HEK293 (cell line): ENCODE data around the gene IDH1.
A peak's percentile ranks its signal among the peaks of the same experiment; 100 is the strongest.

Experiments used
- CTCF ChIA-PET: fragments of 350-600 bp; formaldehyde crosslinking; extraction: SDS; loops from one replicate; lab custom pipeline; 2021; ENCODE audit warnings: antibody characterized with exemption; lab: Yijun Ruan, JAX
- POLR2A ChIA-PET: fragments of 300-600 bp; formaldehyde crosslinking; extraction: SDS; loops from one replicate; lab custom pipeline; 2020; ENCODE audit warnings: antibody characterized with exemption, inconsistent platforms; lab: Yijun Ruan, JAX
- H3K27ac ChIP-seq: fragments of 200-500 bp; sonication (Bioruptor generic); 2 replicates; pipeline ENCODE4 v1.5.1; 2014; ENCODE audit warnings: low read depth, low read length, control low read depth, inconsistent platforms; ENCODE audit errors: extremely low read depth
- H3K36me3 ChIP-seq, 2 experiments: fragments of 200-500 bp in 1 of 2; sonication (Bioruptor generic) in 1 of 2; 1 replicate in 1 of 2; 2 replicates in 1 of 2; pipeline ENCODE4 v1.5.1; 2014 to 2017; ENCODE audit warnings: inconsistent platforms in 2 of 2, low read length in 2 of 2; ENCODE audit not compliant: control insufficient read depth in 2 of 2, insufficient read depth in 1 of 2
- H3K4me1 ChIP-seq: fragments of 200-500 bp; sonication (Bioruptor generic); 2 replicates; pipeline ENCODE4 v1.5.1; 2014; ENCODE audit warnings: mild to moderate bottlenecking, low read length, inconsistent platforms; ENCODE audit not compliant: control insufficient read depth, insufficient read depth
- H3K4me3 ChIP-seq: 2 replicates; pipeline ENCODE4 v1.5.1; 2011; ENCODE audit warnings: low read depth, mild to moderate bottlenecking, control low read depth, low read length, moderate library complexity
- H3K9me3 ChIP-seq: fragments of 200-500 bp; sonication (Bioruptor generic); 2 replicates; pipeline ENCODE4 v1.5.1; 2014; ENCODE audit warnings: low read depth, low read length, inconsistent platforms; ENCODE audit not compliant: control insufficient read depth, insufficient read depth
- BCL11B ChIP-seq: fragments of 450-650 bp; formaldehyde crosslinking; IDR thresholded peaks from 2 replicates; pipeline ENCODE4 v1.5.1; 2016; ENCODE audit warnings: low read depth, missing biosample characterization, missing genetic modification characterization
- EGR2 ChIP-seq: fragments of 450-650 bp; formaldehyde crosslinking; IDR thresholded peaks from 2 replicates; pipeline ENCODE4 v1.5.1; 2016; ENCODE audit warnings: low read depth, missing biosample characterization, missing genetic modification characterization
- GLIS2 ChIP-seq: fragments of 450-650 bp; formaldehyde crosslinking; IDR thresholded peaks from 2 replicates; pipeline ENCODE4 v1.5.1; 2016; ENCODE audit warnings: missing biosample characterization, missing genetic modification characterization
- KLF16 ChIP-seq: fragments of 450-650 bp; formaldehyde crosslinking; IDR thresholded peaks from 2 replicates; pipeline ENCODE4 v1.5.1; 2017; ENCODE audit warnings: missing biosample characterization, missing genetic modification characterization
- KLF9 ChIP-seq: fragments of 450-650 bp; formaldehyde crosslinking; IDR thresholded peaks from 2 replicates; pipeline ENCODE4 v1.5.1; 2016; ENCODE audit warnings: missing biosample characterization, missing genetic modification characterization, low read depth
- SCRT2 ChIP-seq: fragments of 450-650 bp; formaldehyde crosslinking; IDR thresholded peaks from 2 replicates; pipeline ENCODE4 v1.5.1; 2016; ENCODE audit warnings: missing biosample characterization, missing genetic modification characterization
- SP3 ChIP-seq: fragments of 450-650 bp; formaldehyde crosslinking; IDR thresholded peaks from 2 replicates; pipeline ENCODE4 v1.5.1; 2016; ENCODE audit warnings: missing biosample characterization, missing genetic modification characterization
- SP7 ChIP-seq: fragments of 450-650 bp; formaldehyde crosslinking; IDR thresholded peaks from 2 replicates; pipeline ENCODE4 v1.5.1; 2016; ENCODE audit warnings: missing biosample characterization, missing genetic modification characterization
- TCF7L2 ChIP-seq: IDR thresholded peaks from 2 replicates; pipeline ENCODE4 v1.6.1; 2011; ENCODE audit warnings: low read depth, mild to moderate bottlenecking, inconsistent platforms, low read length, moderate library complexity, borderline replicate concordance
- ZBTB17 ChIP-seq: fragments of 450-650 bp; formaldehyde crosslinking; IDR thresholded peaks from 2 replicates; pipeline ENCODE4 v1.5.1; 2016; ENCODE audit warnings: missing biosample characterization, missing genetic modification characterization
- ZFHX2 ChIP-seq: fragments of 450-650 bp; formaldehyde crosslinking; conservative IDR thresholded peaks from 2 replicates; pipeline ENCODE4 v1.5.1; 2016; ENCODE audit warnings: missing biosample characterization, missing genetic modification characterization
- ZNF112 ChIP-seq: fragments of 450-650 bp; formaldehyde crosslinking; IDR thresholded peaks from 2 replicates; pipeline ENCODE4 v1.5.0; 2017; ENCODE audit warnings: missing biosample characterization, missing genetic modification characterization
- ZNF2 ChIP-seq: fragments of 450-650 bp; formaldehyde crosslinking; IDR thresholded peaks from 2 replicates; pipeline ENCODE4 v1.5.1; 2016; ENCODE audit warnings: missing biosample characterization, missing genetic modification characterization
- ZNF24 ChIP-seq: fragments of 450-650 bp; formaldehyde crosslinking; IDR thresholded peaks from 2 replicates; pipeline ENCODE4 v1.5.1; 2016; ENCODE audit warnings: missing biosample characterization, missing genetic modification characterization
- ZNF324 ChIP-seq: fragments of 450-650 bp; formaldehyde crosslinking; IDR thresholded peaks from 2 replicates; pipeline ENCODE4 v1.5.1; 2016; ENCODE audit warnings: missing biosample characterization, missing genetic modification characterization
- ZNF37A ChIP-seq: fragments of 450-650 bp; IDR thresholded peaks from 2 replicates; pipeline ENCODE4 v1.5.1; 2018; ENCODE audit warnings: missing biosample characterization, missing genetic modification characterization
- ZNF394 ChIP-seq: fragments of 450-650 bp; formaldehyde crosslinking; IDR thresholded peaks from 2 replicates; pipeline ENCODE4 v1.5.1; 2016; ENCODE audit warnings: missing biosample characterization, missing genetic modification characterization, mild to moderate bottlenecking, moderate library complexity, borderline replicate concordance
- ZNF398 ChIP-seq: fragments of 450-650 bp; formaldehyde crosslinking; IDR thresholded peaks from 2 replicates; pipeline ENCODE4 v1.5.1; 2017; ENCODE audit warnings: missing biosample characterization, missing genetic modification characterization
- ZNF426 ChIP-seq: fragments of 450-650 bp; formaldehyde crosslinking; IDR thresholded peaks from 2 replicates; pipeline ENCODE4 v1.5.1; 2017; ENCODE audit warnings: missing biosample characterization, missing genetic modification characterization, mild to moderate bottlenecking, inconsistent platforms, moderate library complexity
- ZNF529 ChIP-seq: fragments of 450-650 bp; formaldehyde crosslinking; IDR thresholded peaks from 2 replicates; pipeline ENCODE4 v1.5.1; 2017; ENCODE audit warnings: missing genetic modification characterization, missing biosample characterization; ENCODE audit not compliant: insufficient replicate concordance
- ZSCAN16 ChIP-seq: fragments of 450-650 bp; formaldehyde crosslinking; IDR thresholded peaks from 2 replicates; pipeline ENCODE4 v1.5.1; 2016; ENCODE audit warnings: missing biosample characterization, missing genetic modification characterization
- ZSCAN23 ChIP-seq: fragments of 450-650 bp; formaldehyde crosslinking; IDR thresholded peaks from 2 replicates; pipeline ENCODE4 v1.5.1; 2016; ENCODE audit warnings: missing biosample characterization, missing genetic modification characterization
- TF ChIP-seq, protein P1 (sequence below): fragments of 450-650 bp; formaldehyde crosslinking; IDR thresholded peaks from 2 replicates; pipeline ENCODE4 v1.5.1; 2016; ENCODE audit warnings: missing biosample characterization, missing genetic modification characterization, low read depth
- TF ChIP-seq, protein P2 (sequence below): fragments of 450-650 bp; formaldehyde crosslinking; IDR thresholded peaks from 2 replicates; pipeline ENCODE4 v1.5.1; 2016; ENCODE audit warnings: missing biosample characterization, missing genetic modification characterization

IDH1 gene

GRCh38 chr2:208254118-208254870 is 577 bp downstream of the IDH1 start (continued):
- TF ChIP-seq SP3, result peak; percentile 71
- TF ChIP-seq, protein P1, sequence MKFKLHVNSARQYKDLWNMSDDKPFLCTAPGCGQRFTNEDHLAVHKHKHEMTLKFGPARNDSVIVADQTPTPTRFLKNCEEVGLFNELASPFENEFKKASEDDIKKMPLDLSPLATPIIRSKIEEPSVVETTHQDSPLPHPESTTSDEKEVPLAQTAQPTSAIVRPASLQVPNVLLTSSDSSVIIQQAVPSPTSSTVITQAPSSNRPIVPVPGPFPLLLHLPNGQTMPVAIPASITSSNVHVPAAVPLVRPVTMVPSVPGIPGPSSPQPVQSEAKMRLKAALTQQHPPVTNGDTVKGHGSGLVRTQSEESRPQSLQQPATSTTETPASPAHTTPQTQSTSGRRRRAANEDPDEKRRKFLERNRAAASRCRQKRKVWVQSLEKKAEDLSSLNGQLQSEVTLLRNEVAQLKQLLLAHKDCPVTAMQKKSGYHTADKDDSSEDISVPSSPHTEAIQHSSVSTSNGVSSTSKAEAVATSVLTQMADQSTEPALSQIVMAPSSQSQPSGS, result no peak
- no peak for TF ChIP-seq ZSCAN16
- TF ChIP-seq, protein P2, sequence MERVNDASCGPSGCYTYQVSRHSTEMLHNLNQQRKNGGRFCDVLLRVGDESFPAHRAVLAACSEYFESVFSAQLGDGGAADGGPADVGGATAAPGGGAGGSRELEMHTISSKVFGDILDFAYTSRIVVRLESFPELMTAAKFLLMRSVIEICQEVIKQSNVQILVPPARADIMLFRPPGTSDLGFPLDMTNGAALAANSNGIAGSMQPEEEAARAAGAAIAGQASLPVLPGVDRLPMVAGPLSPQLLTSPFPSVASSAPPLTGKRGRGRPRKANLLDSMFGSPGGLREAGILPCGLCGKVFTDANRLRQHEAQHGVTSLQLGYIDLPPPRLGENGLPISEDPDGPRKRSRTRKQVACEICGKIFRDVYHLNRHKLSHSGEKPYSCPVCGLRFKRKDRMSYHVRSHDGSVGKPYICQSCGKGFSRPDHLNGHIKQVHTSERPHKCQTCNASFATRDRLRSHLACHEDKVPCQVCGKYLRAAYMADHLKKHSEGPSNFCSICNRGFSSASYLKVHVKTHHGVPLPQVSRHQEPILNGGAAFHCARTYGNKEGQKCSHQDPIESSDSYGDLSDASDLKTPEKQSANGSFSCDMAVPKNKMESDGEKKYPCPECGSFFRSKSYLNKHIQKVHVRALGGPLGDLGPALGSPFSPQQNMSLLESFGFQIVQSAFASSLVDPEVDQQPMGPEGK (tag by site-specific recombination), result peak; percentile 91
- TF ChIP-seq ZNF398 (tag by site-specific recombination), result peak; percentile 81
- no peak for TF ChIP-seq ZNF529 (tag by site-specific recombination)
- TF ChIP-seq BCL11B, result no peak
- TF ChIP-seq ZNF426, result no peak
- 0 out of 2 replicates have a peak, but pooled peaks have one; percentile 22 for TF ChIP-seq SP7 (tag by site-specific recombination)
- peak; percentile 41 for TF ChIP-seq ZFHX2 (tag by site-specific recombination)
- TF ChIP-seq ZNF24 (tag by site-specific recombination), result no peak
- peak; percentile 93 for TF ChIP-seq GLIS2 (tag by site-specific recombination)
- TF ChIP-seq ZNF2 (tag by site-specific recombination), result 0 out of 2 replicates have a peak, but pooled peaks have one; percentile 44
- no peak for TF ChIP-seq SCRT2
- peak; percentile 63 for TF ChIP-seq KLF9
- TF ChIP-seq ZNF112 (tag by site-specific recombination), result no peak
- peak; percentile 15; the same call in 1 of the 2 replicates for TF ChIP-seq ZNF324 (tag by site-specific recombination)
- peak; percentile 41 for TF ChIP-seq EGR2 (tag by site-specific recombination)
- no peak; the same call in 1 of the 2 replicates for TF ChIP-seq ZNF394 (tag by site-specific recombination)
- peak; percentile 47; the same call in 1 of the 2 replicates for TF ChIP-seq KLF16 (tag by site-specific recombination)
- TF ChIP-seq ZBTB17, result peak; percentile 68
- TF ChIP-seq ZNF37A, result no peak

- ChIA-PET POLR2A (interaction anchor here (0.6 to 2.9 kb wide), 6 partner anchors 12 to 542 kb away, joined by 3 to 41 read pairs (median 10); partner anchors contain the start of genes CCNYL1 and PIKFYVE), CTCF (interaction anchor here (0.6 to 5.2 kb wide), 9 partner anchors 12 to 150 kb away, joined by 3 to 53 read pairs (median 3); partner anchors contain the start of gene PIKFYVE)
- no peaks in the 10 kb centered on the region for H3K9me3 ChIP-seq
- H3K4me1 ChIP-seq, result 0 out of 2 replicates have a peak, but pooled peaks cover 2% of the 10 kb centered on the region
- TF ChIP-seq ZSCAN23 (tag by site-specific recombination) (no peak), TCF7L2 (peak; percentile 22; the same call in 1 of the 2 replicates)
- H3K27ac ChIP-seq, result peak overlapping the region; percentile 29; the same call in 1 of the 2 replicates
- H3K4me3 ChIP-seq, result peak overlapping the region; percentile 82
- H3K36me3 ChIP-seq, result peaks cover 15 to 41% of the 10 kb centered on the region in 2 experiments
These were observed 1.2 kb downstream of the IDH1 start for GRCh38 chr2:208253600-208254117.
